ENCODE data around the gene PIGB. TPM values are rescaled to one million over a fixed set of nuclear protein-coding genes. Genes with fewer than 3 reads are reported as not detected.

Gene PIGB
- total RNA-seq, 2 donors from 2014 or later: 21.4 to 24.7 TPM

DNA sequence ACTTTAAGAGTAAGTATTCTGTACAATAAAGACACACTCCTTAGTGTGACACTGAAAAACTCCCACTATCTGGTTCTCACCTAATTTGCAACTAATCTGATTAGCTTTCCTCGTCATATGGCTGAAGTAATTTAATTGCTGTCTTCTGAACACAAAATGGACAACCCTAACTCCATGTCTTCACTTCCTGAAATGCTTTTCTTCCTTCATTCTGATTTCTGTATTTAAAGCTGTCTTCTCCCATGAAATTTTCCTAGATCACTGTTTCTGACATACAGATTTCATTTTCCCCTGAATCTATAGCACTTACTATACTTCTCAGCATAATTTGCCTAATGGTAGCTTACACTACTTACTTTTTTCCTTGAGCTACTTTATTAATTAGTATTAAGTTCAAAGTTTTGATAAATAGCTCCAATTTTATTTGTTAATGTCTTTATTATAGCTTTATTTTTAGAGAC lies 82.8 kb downstream of the PIGB start:
- DNase-seq (ENCODE audit: low spot score in 2 of 2) (no peak), ATAC-seq (no peak)
- peak overlapping the region; percentile 44 to 88 for H3K27ac Mint-ChIP-seq
- H3K9me3 Mint-ChIP-seq: peaks cover 0 to 3% of the 10 kb centered on the region in 2 donors
- H3K36me3 Mint-ChIP-seq: peaks cover 10 to 17% of the 10 kb centered on the region in 2 donors

DNA sequence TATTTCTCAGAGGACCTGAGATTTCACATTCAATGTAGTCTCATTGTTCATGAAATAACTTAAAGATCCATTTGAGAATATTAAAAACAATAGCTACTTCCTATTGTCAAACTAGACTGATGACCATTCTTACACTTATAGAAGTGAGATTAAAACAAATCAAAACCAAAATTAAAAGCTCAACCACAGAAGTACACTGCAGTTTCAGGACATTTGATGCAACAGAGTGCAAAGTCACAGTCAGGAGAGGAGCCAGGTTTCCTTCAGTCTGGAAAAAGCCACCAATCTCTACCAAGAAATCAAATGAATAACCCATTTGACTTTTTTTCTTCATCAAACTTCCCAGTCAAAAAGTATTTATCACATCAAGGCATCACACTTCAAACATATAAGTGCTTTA lies 83.7 kb downstream of the PIGB start:
- ATAC-seq (peak; percentile 56 to 62), DNase-seq (ENCODE audit: low spot score in 2 of 2) (no peak)
- Mint-ChIP-seq H3K36me3 (peaks cover 11 to 17% of the 10 kb centered on the region in 2 donors), H3K27ac (peak overlapping the region; percentile 2 to 88), H3K9me3 (peaks cover 0 to 3% of the 10 kb centered on the region in 2 donors)

DNA sequence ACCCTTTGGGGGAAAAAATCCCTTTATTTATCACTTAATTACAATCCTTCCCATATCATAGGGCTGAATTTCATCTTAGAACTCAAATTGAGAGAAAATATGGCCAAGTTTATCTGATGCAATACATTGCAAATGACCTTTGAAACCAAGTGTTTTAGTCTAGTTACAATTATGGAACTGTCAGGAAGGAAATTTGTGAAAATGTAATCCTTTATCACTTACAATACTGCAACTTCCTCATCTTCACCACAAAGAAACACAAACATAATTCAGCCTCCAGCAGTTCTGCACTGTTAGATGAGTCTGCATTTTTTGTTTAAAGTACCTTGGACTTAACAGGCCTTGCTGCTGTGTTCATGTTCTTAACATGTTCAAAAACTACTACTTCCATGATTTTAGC lies 84.5 kb downstream of the PIGB start:
- DNase-seq (ENCODE audit: low spot score in 2 of 2) (no peak), ATAC-seq (no peak)
- Mint-ChIP-seq H3K27ac (peak overlapping the region; percentile 19 to 88), H3K9me3 (peaks cover 0 to 3% of the 10 kb centered on the region in 2 donors), H3K36me3 (peaks cover 12 to 13% of the 10 kb centered on the region in 2 donors)

Other genes with a start within 250 kb of the PIGB start
- 100 to 1,000 TPM; 133 to 137 TPM for gene RSL24D1, start 122.3 kb upstream of the PIGB start, total RNA-seq
- 100 to 1,000 TPM in 1 of 2 donors, 10 to 100 TPM in 1; 99.3 to 111 TPM for gene RAB27A, start 29.4 kb upstream of the PIGB start, total RNA-seq
- 1 to 10 TPM; 4.8 to 9.7 TPM for gene PIGBOS1, start 99 bp upstream of the PIGB start, total RNA-seq
- gene CCPG1, start 89.1 kb downstream of the PIGB start, total RNA-seq: 10 to 100 TPM in 1 of 2 donors, 1 to 10 TPM in 1; 9.0 to 15.8 TPM
- not detected for gene PIERCE2, start 89.3 kb downstream of the PIGB start, total RNA-seq
- gene DNAAF4, start 189.0 kb downstream of the PIGB start, total RNA-seq: under 1 TPM in 1 of 2 donors, not detected in 1; 0.21 TPM